WTC11 (cell line): ENCODE data around the gene SELENOH. TPM values are rescaled to one million over a fixed set of nuclear protein-coding genes. Genes with fewer than 3 reads are reported as not detected.

Experiments
- ATAC-seq: fragments of 200-7000 bp; cut with Tn5 transposase; 2 replicates; pipeline ENCODE4 v1.10.0; 2021; ENCODE audit warnings: mild to moderate bottlenecking, moderate library complexity
- CTCF ChIA-PET: fragments of 300-600 bp; sonication (Branson Sonifier 250); formaldehyde crosslinking; loops from one replicate; lab custom pipeline; 2021; ENCODE audit warnings: antibody characterized with exemption; lab: Charles Lee
- POLR2A ChIA-PET: fragments of 350-600 bp; sonication (Branson Sonifier 250); formaldehyde crosslinking; loops from one replicate; lab custom pipeline; 2021; ENCODE audit warnings: antibody characterized with exemption; lab: Charles Lee
- DNase-seq: peaks from one replicate; pipeline ENCODE4 v3.0.0; 2021; ENCODE audit warnings: low spot score
- H3K27ac Mint-ChIP-seq: 2 replicates; pipeline ENCODE4 v1.8.0; 2021; ENCODE audit warnings: mixed read lengths
- H3K27me3 Mint-ChIP-seq: 2 replicates; pipeline ENCODE4 v1.8.0; 2021; ENCODE audit warnings: low read depth, mild to moderate bottlenecking, moderate library complexity, mixed read lengths
- H3K36me3 Mint-ChIP-seq: 2 replicates; pipeline ENCODE4 v1.8.0; 2021; ENCODE audit warnings: mixed read lengths
- H3K4me1 Mint-ChIP-seq: 2 replicates; pipeline ENCODE4 v1.8.0; 2022; ENCODE audit warnings: mixed read lengths
- H3K4me3 Mint-ChIP-seq: 2 replicates; pipeline ENCODE4 v1.8.0; 2021; ENCODE audit warnings: mild to moderate bottlenecking, moderate library complexity, mixed read lengths
- H3K9me3 Mint-ChIP-seq: 2 replicates; pipeline ENCODE4 v1.8.0; 2021; ENCODE audit warnings: mixed read lengths
- ATF6 ChIP-seq: sonication (generic); formaldehyde crosslinking; IDR thresholded peaks from 2 replicates; pipeline ENCODE4 v1.8.1; 2023; ENCODE audit warnings: mild to moderate bottlenecking, missing genetic modification reagents
- CBFB ChIP-seq: sonication (generic); formaldehyde crosslinking; IDR thresholded peaks from 2 replicates; pipeline ENCODE4 v1.8.1; 2022; ENCODE audit warnings: mild to moderate bottlenecking, low read depth, missing genetic modification reagents
- CREB1 ChIP-seq: sonication (generic); formaldehyde crosslinking; IDR thresholded peaks from 2 replicates; pipeline ENCODE4 v1.8.0; 2023; ENCODE audit warnings: mild to moderate bottlenecking, missing genetic modification reagents
- CREM ChIP-seq: sonication (generic); formaldehyde crosslinking; IDR thresholded peaks from 2 replicates; pipeline ENCODE4 v1.8.1; 2022; ENCODE audit warnings: mild to moderate bottlenecking, missing genetic modification reagents, moderate library complexity
- ETV6 ChIP-seq: sonication (generic); formaldehyde crosslinking; IDR thresholded peaks from 2 replicates; pipeline ENCODE4 v1.8.1; 2022; ENCODE audit warnings: mild to moderate bottlenecking, missing genetic modification reagents
- JAZF1 ChIP-seq: fragments of 250-450 bp; sonication (Bioruptor Pico); IDR thresholded peaks from 2 replicates; pipeline ENCODE4 v1.9.0; 2021; ENCODE audit warnings: moderate library complexity, mild to moderate bottlenecking, inconsistent platforms
- JUN ChIP-seq: sonication (generic); formaldehyde crosslinking; IDR thresholded peaks from 2 replicates; pipeline ENCODE4 v1.8.0; 2023; ENCODE audit warnings: mild to moderate bottlenecking, missing genetic modification reagents
- NFE2L1 ChIP-seq: sonication (generic); formaldehyde crosslinking; IDR thresholded peaks from 2 replicates; pipeline ENCODE4 v1.8.1; 2023; ENCODE audit warnings: missing genetic modification reagents
- NR3C1 ChIP-seq: sonication (generic); formaldehyde crosslinking; conservative IDR thresholded peaks from 2 replicates; pipeline ENCODE4 v1.8.1; 2023; ENCODE audit warnings: low read depth, mild to moderate bottlenecking, missing genetic modification reagents
- OVOL2 ChIP-seq: fragments of 250-450 bp; sonication (Bioruptor Pico); IDR thresholded peaks from 2 replicates; pipeline ENCODE4 v1.9.0; 2021; ENCODE audit warnings: mild to moderate bottlenecking, borderline replicate concordance
- TEAD1 ChIP-seq: sonication (generic); formaldehyde crosslinking; IDR thresholded peaks from 2 replicates; pipeline ENCODE4 v1.8.0; 2022; ENCODE audit warnings: mild to moderate bottlenecking, missing genetic modification reagents
- TP53 ChIP-seq: sonication (generic); formaldehyde crosslinking; IDR thresholded peaks from 2 replicates; pipeline ENCODE4 v1.8.1; 2023; ENCODE audit warnings: mild to moderate bottlenecking, missing genetic modification reagents
- ZNF232 ChIP-seq: sonication (generic); formaldehyde crosslinking; IDR thresholded peaks from 2 replicates; pipeline ENCODE4 v1.8.0; 2022; ENCODE audit warnings: mild to moderate bottlenecking, missing genetic modification reagents
- ZNF263 ChIP-seq: sonication (generic); formaldehyde crosslinking; IDR thresholded peaks from 2 replicates; pipeline ENCODE4 v1.8.1; 2022; ENCODE audit warnings: low read depth, mild to moderate bottlenecking, moderate library complexity, missing genetic modification reagents
- ZNF317 ChIP-seq: sonication (generic); formaldehyde crosslinking; IDR thresholded peaks from 2 replicates; pipeline ENCODE4 v1.8.1; 2023; ENCODE audit warnings: low read depth, mild to moderate bottlenecking, moderate library complexity, missing genetic modification reagents, borderline replicate concordance
- ZNF396 ChIP-seq: fragments of 250-450 bp; sonication (Bioruptor Pico); IDR thresholded peaks from 2 replicates; pipeline ENCODE4 v1.8.0; 2021; ENCODE audit warnings: mild to moderate bottlenecking, moderate library complexity, borderline replicate concordance
- ZNF671 ChIP-seq: fragments of 250-450 bp; sonication (Bioruptor Pico); IDR thresholded peaks from 2 replicates; pipeline ENCODE4 v1.8.0; 2021; ENCODE audit warnings: mild to moderate bottlenecking
- total RNA-seq: library from RNA; stranded (reverse); gene quantifications from 3 replicates; pipeline ENCODE4 v1.2.3, GENCODE V29; 2021
- TF ChIP-seq, protein P1 (sequence below): sonication (generic); formaldehyde crosslinking; IDR thresholded peaks from 2 replicates; pipeline ENCODE4 v1.8.1; 2023; ENCODE audit warnings: mild to moderate bottlenecking, moderate library complexity, missing genetic modification reagents
- TF ChIP-seq, protein P2 (sequence below): sonication (generic); formaldehyde crosslinking; IDR thresholded peaks from 2 replicates; pipeline ENCODE4 v1.8.0; 2022; ENCODE audit warnings: mild to moderate bottlenecking, missing genetic modification reagents
- TF ChIP-seq, protein P3 (sequence below): sonication (generic); formaldehyde crosslinking; IDR thresholded peaks from 2 replicates; pipeline ENCODE4 v1.8.0; 2023; ENCODE audit warnings: mild to moderate bottlenecking, missing genetic modification reagents
- TF ChIP-seq, protein P4 (sequence below): sonication (generic); formaldehyde crosslinking; IDR thresholded peaks from 2 replicates; pipeline ENCODE4 v1.8.0; 2022; ENCODE audit warnings: mild to moderate bottlenecking, missing genetic modification reagents

Gene SELENOH
- total RNA-seq, 1 experiment from 2014 or later = 251 TPM

DNA sequence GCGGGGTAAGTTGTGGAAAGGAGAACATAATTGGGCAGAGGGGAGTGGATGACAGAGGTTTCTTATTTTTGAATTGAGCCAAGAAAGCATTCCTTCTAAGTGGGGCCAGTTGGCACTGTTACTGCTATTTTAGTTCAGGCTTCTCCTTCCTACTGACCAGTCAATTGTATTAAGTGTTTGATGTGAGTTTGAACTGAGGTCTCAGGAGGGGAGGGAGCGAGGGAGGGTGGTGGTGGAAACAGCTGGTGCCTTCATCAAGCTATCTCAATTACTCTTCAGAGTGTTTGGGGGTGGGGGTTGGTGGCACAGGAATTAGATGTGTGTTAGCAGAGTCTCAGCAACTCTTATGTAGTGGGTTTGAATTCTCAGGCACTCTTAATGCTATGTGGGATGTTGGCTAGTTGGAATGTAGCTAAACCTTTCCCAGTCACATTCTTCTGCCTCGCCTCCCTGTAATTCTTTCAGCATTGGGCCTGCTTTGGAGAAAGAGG, 34.8 kb downstream of the SELENOH start:
- no peaks in the 10 kb centered on the region for H3K36me3 Mint-ChIP-seq
- H3K27ac Mint-ChIP-seq = peak overlapping the region; percentile 99
- POLR2A ChIA-PET = interaction anchor here (0.6 to 9.0 kb wide), 3 partner anchors 9 to 25 kb away, joined by 3 to 188 read pairs (median 4); partner anchors contain the start of gene CTNND1
- peaks cover 88% of the 10 kb centered on the region for H3K4me1 Mint-ChIP-seq
- TF ChIP-seq ZNF671 (CRISPR knock-in tag) (no peak), ZNF317 (no peak), ZNF232 (no peak), CBFB (CRISPR knock-in tag) (no peak), TEAD1 (CRISPR knock-in tag) (no peak), CREM (CRISPR knock-in tag) (no peak), CREB1 (no peak), ATF6 (no peak), ZNF396 (CRISPR knock-in tag) (no peak), JAZF1 (CRISPR knock-in tag) (no peak), JUN (CRISPR knock-in tag) (no peak), TP53 (no peak), NFE2L1 (no peak), ETV6 (CRISPR knock-in tag) (no peak), OVOL2 (CRISPR knock-in tag) (no peak), ZNF263 (CRISPR knock-in tag) (no peak)
- TF ChIP-seq, protein P1, sequence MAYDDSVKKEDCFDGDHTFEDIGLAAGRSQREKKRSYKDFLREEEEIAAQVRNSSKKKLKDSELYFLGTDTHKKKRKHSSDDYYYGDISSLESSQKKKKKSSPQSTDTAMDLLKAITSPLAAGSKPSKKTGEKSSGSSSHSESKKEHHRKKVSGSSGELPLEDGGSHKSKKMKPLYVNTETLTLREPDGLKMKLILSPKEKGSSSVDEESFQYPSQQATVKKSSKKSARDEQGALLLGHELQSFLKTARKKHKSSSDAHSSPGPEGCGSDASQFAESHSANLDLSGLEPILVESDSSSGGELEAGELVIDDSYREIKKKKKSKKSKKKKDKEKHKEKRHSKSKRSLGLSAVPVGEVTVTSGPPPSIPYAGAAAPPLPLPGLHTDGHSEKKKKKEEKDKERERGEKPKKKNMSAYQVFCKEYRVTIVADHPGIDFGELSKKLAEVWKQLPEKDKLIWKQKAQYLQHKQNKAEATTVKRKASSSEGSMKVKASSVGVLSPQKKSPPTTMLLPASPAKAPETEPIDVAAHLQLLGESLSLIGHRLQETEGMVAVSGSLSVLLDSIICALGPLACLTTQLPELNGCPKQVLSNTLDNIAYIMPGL (CRISPR knock-in tag) = no peak
- TF ChIP-seq, protein P2, sequence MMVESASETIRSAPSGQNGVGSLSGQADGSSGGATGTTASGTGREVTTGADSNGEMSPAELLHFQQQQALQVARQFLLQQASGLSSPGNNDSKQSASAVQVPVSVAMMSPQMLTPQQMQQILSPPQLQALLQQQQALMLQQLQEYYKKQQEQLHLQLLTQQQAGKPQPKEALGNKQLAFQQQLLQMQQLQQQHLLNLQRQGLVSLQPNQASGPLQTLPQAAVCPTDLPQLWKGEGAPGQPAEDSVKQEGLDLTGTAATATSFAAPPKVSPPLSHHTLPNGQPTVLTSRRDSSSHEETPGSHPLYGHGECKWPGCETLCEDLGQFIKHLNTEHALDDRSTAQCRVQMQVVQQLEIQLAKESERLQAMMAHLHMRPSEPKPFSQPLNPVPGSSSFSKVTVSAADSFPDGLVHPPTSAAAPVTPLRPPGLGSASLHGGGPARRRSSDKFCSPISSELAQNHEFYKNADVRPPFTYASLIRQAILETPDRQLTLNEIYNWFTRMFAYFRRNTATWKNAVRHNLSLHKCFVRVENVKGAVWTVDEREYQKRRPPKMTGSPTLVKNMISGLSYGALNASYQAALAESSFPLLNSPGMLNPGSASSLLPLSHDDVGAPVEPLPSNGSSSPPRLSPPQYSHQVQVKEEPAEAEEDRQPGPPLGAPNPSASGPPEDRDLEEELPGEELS = no peak
- TF ChIP-seq, all 79 proteins: peak for 0
- ATAC-seq (peak; percentile 3; the same call in 1 of the 2 replicates), DNase-seq (peak; percentile 26)
- CTCF ChIA-PET = interaction anchor here (0.6 to 4.7 kb wide), 4 partner anchors 15 to 100 kb away, joined by 3 to 61 read pairs (median 16); partner anchors contain the start of gene BTBD18
- peak overlapping the region; percentile 29 for H3K4me3 Mint-ChIP-seq
- H3K9me3 Mint-ChIP-seq = no peaks in the 10 kb centered on the region
- H3K27me3 Mint-ChIP-seq = no peaks in the 10 kb centered on the region

DNA sequence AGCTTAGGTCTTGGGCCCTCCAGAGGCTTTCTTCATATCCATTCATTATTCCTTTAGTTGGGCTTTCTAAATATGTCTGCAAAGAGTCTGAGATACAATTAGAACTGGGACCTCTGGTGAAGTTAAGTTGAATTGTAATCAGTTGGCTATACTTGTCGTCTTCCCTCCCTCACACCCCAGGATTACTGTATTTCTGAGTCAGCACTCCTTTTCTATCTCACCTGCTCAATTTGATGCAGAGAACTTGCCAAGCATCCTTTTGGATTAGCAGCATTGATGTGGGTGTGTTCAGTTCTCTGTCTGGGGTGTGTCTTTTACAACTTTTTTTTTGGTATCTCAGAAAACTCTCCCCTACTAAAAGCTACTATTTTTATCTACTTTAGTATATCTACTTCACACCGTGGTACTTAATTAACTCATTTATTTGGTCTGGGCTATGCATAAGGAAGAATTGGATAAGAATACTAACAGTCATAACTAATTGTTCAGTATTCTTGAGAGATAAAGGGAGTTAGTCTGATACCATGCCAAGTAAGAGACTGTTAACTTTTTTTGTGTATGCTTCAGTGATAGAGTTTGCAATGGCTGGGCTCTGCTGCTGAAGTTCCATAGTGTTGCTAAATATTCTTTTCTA, 35.4 kb downstream of the SELENOH start:
- DNase-seq = no peak
- H3K27ac Mint-ChIP-seq = peak overlapping the region; percentile 99
- H3K4me1 Mint-ChIP-seq = peaks cover 88% of the 10 kb centered on the region
- POLR2A ChIA-PET = interaction anchor here (0.6 to 9.0 kb wide), 3 partner anchors 8 to 24 kb away, joined by 3 to 188 read pairs (median 4); partner anchors contain the start of gene CTNND1
- TF ChIP-seq ZNF671 (CRISPR knock-in tag) = no peak
- no peak for TF ChIP-seq NR3C1
- TF ChIP-seq, protein P3, sequence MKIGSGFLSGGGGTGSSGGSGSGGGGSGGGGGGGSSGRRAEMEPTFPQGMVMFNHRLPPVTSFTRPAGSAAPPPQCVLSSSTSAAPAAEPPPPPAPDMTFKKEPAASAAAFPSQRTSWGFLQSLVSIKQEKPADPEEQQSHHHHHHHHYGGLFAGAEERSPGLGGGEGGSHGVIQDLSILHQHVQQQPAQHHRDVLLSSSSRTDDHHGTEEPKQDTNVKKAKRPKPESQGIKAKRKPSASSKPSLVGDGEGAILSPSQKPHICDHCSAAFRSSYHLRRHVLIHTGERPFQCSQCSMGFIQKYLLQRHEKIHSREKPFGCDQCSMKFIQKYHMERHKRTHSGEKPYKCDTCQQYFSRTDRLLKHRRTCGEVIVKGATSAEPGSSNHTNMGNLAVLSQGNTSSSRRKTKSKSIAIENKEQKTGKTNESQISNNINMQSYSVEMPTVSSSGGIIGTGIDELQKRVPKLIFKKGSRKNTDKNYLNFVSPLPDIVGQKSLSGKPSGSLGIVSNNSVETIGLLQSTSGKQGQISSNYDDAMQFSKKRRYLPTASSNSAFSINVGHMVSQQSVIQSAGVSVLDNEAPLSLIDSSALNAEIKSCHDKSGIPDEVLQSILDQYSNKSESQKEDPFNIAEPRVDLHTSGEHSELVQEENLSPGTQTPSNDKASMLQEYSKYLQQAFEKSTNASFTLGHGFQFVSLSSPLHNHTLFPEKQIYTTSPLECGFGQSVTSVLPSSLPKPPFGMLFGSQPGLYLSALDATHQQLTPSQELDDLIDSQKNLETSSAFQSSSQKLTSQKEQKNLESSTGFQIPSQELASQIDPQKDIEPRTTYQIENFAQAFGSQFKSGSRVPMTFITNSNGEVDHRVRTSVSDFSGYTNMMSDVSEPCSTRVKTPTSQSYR (CRISPR knock-in tag) = no peak
- TF ChIP-seq, protein P4, sequence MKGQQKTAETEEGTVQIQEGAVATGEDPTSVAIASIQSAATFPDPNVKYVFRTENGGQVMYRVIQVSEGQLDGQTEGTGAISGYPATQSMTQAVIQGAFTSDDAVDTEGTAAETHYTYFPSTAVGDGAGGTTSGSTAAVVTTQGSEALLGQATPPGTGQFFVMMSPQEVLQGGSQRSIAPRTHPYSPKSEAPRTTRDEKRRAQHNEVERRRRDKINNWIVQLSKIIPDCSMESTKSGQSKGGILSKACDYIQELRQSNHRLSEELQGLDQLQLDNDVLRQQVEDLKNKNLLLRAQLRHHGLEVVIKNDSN (CRISPR knock-in tag) = no peak
- TF ChIP-seq, all 79 proteins: peak for 0
- Mint-ChIP-seq H3K4me3 (peak overlapping the region; percentile 29), H3K36me3 (no peaks in the 10 kb centered on the region), H3K9me3 (no peaks in the 10 kb centered on the region), H3K27me3 (no peaks in the 10 kb centered on the region)
- CTCF ChIA-PET = interaction anchor here (0.6 to 4.7 kb wide), 4 partner anchors 16 to 99 kb away, joined by 3 to 61 read pairs (median 16); partner anchors contain the start of gene BTBD18
- no peak for ATAC-seq
